Tibial nerve (tissue), 4 donors: ENCODE results near the gene PCBP1. TPM values are rescaled to one million over a fixed set of nuclear protein-coding genes. Genes with fewer than 3 reads are reported as not detected.

Experiments
- DNase-seq, 2 donors: peaks; one replicate each; pipeline ENCODE4 v3.0.0-alpha.2; 2019; ENCODE audit warnings: low spot score in 2 of 2
- H3K27ac ChIP-seq, 4 donors: fragments of 200-600 bp; sonication (generic) in 3 of 4; one replicate each; pipeline ENCODE4 v1.5.1; 2017 to 2019; ENCODE audit warnings: mild to moderate bottlenecking in 1 of 4
- H3K27me3 ChIP-seq, 2 donors: fragments of 200-600 bp; sonication (generic) in 1 of 2; one replicate each; pipeline versions ENCODE4 v1.5.1 to v1.6.0; 2017 to 2019
- H3K36me3 ChIP-seq, 3 donors: fragments of 200-600 bp; sonication (generic); one replicate each; pipeline ENCODE4 v1.5.1; 2018 to 2019
- H3K4me1 ChIP-seq, 4 donors: fragments of 200-600 bp; sonication (generic) in 3 of 4; one replicate each; pipeline ENCODE4 v1.5.1; 2017 to 2019
- H3K4me3 ChIP-seq, 4 donors: fragments of 200-600 bp; sonication (generic) in 3 of 4; one replicate each; pipeline ENCODE4 v1.5.1; 2017 to 2019; ENCODE audit warnings: mild to moderate bottlenecking in 1 of 4, moderate library complexity in 1 of 4
- H3K9me3 ChIP-seq, 4 donors: fragments of 200-600 bp; sonication (generic) in 3 of 4; one replicate each; pipeline ENCODE4 v1.5.1; 2017 to 2019
- EP300 ChIP-seq, 2 donors: sonication (generic); formaldehyde crosslinking; IDR thresholded peaks; one replicate each; pipeline ENCODE4 v1.6.1; 2017; ENCODE audit warnings: antibody characterized with exemption in 2 of 2, mild to moderate bottlenecking in 1 of 2
- POLR2A ChIP-seq, 2 donors: fragments of 450-650 bp; IDR thresholded peaks; one replicate each; pipeline ENCODE4 v1.6.1; 2017; ENCODE audit warnings: antibody characterized with exemption in 2 of 2, mild to moderate bottlenecking in 2 of 2, moderate library complexity in 2 of 2
- WGBS, 2 donors: methylation state at CpG; one replicate each; pipeline ENCODE4 v1.1.5; 2018; 5-methylcytosine and 5-hydroxymethylcytosine counted together
- total RNA-seq, 4 donors: library from RNA; depleted of rRNA; stranded (reverse); fragments of >200 nt; gene quantifications; one replicate each; pipeline ENCODE4 v1.1.0, GENCODE V29; 2016
- TF ChIP-seq, protein P1 (sequence below), 5 experiments: fragments of 200-600 bp in 3 of 5; fragments of 450-650 bp in 2 of 5; sonication (generic) in 3 of 5; IDR thresholded peaks; one replicate each; pipeline ENCODE4 v1.5.1; 2016 to 2019; ENCODE audit warnings: antibody characterized with exemption in 5 of 5, mild to moderate bottlenecking in 3 of 5, moderate library complexity in 2 of 5

PCBP1 gene
- total RNA-seq, 4 donors from 2014 or later, result 157 to 203 (median 188) TPM

GRCh38 chr2:70121627-70122372, 34.5 kb downstream of the PCBP1 start:
- WGBS, 2 donors, result 44 to 57% methylated on average over 6 of the region's 6 CpGs
- Histone ChIP-seq H3K4me3 (no peak overlapping the region), H3K4me1 (peaks cover 0 to 55% (median 36%) of the 10 kb centered on the region in 4 donors), H3K27me3 (no peaks in the 10 kb centered on the region), H3K9me3 (no peaks in the 10 kb centered on the region), H3K27ac (peak overlapping the region; percentile 20 to 99 (median 77)), H3K36me3 (no peaks in the 10 kb centered on the region)
- TF ChIP-seq POLR2A (IDR thresholded peaks at IDR 0.05) (no peak), EP300 (IDR thresholded peaks at IDR 0.05) (no peak)
- TF ChIP-seq, protein P1, sequence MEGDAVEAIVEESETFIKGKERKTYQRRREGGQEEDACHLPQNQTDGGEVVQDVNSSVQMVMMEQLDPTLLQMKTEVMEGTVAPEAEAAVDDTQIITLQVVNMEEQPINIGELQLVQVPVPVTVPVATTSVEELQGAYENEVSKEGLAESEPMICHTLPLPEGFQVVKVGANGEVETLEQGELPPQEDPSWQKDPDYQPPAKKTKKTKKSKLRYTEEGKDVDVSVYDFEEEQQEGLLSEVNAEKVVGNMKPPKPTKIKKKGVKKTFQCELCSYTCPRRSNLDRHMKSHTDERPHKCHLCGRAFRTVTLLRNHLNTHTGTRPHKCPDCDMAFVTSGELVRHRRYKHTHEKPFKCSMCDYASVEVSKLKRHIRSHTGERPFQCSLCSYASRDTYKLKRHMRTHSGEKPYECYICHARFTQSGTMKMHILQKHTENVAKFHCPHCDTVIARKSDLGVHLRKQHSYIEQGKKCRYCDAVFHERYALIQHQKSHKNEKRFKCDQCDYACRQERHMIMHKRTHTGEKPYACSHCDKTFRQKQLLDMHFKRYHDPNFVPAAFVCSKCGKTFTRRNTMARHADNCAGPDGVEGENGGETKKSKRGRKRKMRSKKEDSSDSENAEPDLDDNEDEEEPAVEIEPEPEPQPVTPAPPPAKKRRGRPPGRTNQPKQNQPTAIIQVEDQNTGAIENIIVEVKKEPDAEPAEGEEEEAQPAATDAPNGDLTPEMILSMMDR (IDR thresholded peaks at IDR 0.05), result no peak
- DNase-seq, result no peak

DNA sequence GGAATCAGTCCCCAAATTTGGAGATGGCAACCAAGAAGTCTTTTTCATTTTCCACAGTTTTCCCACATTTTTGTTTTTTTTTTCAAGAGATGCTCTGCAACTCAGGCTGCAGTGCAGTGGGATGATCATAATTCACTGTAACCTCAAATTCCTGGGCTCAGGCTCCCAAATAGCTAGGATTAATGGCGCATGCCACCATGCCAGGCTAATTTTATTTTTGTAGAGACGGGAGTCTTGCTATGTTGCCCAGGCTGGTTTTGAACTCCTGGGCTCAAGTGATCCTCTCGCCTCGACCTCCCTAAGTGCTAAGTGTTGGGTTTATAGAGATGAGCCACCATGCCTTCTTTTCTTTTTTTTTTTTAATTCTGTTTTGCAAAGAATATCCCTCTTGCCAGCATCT, 35.2 kb downstream of the PCBP1 start:
- Histone ChIP-seq H3K27me3 (no peaks in the 10 kb centered on the region), H3K4me1 (peaks cover 0 to 60% (median 40%) of the 10 kb centered on the region in 4 donors), H3K36me3 (no peaks in the 10 kb centered on the region), H3K4me3 (no peak overlapping the region), H3K9me3 (no peaks in the 10 kb centered on the region), H3K27ac (peak overlapping the region in 3 of 4 donors; percentile 97 to 100 (median 99))
- no peak for DNase-seq
- WGBS, 2 donors, result 85 to 90% methylated on average over 4 of the region's 4 CpGs
- no peak for TF ChIP-seq EP300 (IDR thresholded peaks at IDR 0.05)
- TF ChIP-seq, protein P1 (IDR thresholded peaks at IDR 0.05), result no peak
- TF ChIP-seq POLR2A (IDR thresholded peaks at IDR 0.05), result no peak

DNA sequence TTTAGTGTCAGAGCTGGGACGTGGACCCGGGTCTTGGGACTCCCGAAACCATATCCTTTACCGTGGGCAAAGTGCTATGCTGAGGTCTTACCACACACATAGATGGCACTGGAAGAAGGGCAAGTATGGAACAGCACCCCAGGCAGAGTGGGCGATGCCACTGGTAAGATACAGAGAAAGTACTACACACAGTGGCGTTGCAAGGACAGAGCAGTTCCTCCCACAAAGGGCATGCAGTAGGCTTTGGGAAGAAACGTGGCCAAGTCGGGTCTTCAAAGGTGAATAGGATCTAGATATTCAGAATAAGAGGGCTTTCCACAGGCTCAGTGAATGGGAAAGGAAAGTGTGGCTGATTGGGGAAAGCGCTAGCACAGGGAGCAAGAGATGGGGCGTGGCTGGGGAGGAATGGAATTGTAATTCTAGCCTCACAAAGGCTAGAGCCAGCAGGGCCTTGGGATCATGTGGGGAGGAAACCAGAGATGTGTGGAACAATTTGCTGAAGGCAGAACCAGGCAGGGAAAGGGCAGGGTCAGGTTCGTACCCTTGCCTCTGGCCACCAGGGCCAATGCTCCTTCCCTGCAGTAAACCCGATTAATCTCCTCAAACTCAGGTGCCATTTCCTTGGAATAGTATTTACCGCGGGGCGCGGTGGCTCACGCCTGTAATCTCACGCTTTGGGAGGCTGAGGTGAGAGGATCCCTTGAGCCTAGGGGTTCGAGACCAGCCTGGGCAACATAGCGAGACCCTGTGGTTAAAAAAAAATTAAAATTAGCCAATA, 36.0 kb downstream of the PCBP1 start:
- TF ChIP-seq EP300 (IDR thresholded peaks at IDR 0.05), result peak in 1 of 2 donors; percentile 62
- peak in 1 of 2 donors; percentile 29 for TF ChIP-seq POLR2A (IDR thresholded peaks at IDR 0.05)
- TF ChIP-seq, protein P1 (IDR thresholded peaks at IDR 0.05), result peak in 1 of 5 experiments; percentile 25
- peak overlapping the region; percentile 52 to 71 (median 61) for H3K4me3 ChIP-seq
- H3K36me3 ChIP-seq, result no peaks in the 10 kb centered on the region
- peaks cover 0 to 65% (median 44%) of the 10 kb centered on the region in 4 donors for H3K4me1 ChIP-seq
- no peaks in the 10 kb centered on the region for H3K9me3 ChIP-seq
- DNase-seq, result peak; percentile 55 to 73
- peak overlapping the region; percentile 97 to 100 (median 99) for H3K27ac ChIP-seq
- no peaks in the 10 kb centered on the region for H3K27me3 ChIP-seq
- WGBS, 2 donors, result 34 to 39% methylated on average over 20 of the region's 20 CpGs

DNA sequence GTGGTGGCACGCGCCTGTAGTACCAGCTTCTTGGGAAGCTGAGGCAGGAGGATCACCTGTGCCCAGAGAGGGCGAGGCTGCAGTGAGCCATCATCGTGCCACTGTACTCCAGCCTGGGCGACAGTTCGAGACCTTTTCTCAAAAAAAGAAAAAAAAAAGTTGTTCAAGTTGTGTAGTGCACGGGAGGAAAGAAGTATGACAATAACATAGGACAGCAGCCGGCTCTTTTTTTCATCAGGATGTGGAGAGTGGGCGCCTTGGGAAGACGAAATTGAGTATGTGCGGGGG, 36.5 kb downstream of the PCBP1 start:
- peak overlapping the region; percentile 97 to 100 (median 99) for H3K27ac ChIP-seq
- TF ChIP-seq, protein P1 (IDR thresholded peaks at IDR 0.05), result no peak
- TF ChIP-seq POLR2A (IDR thresholded peaks at IDR 0.05) (no peak), EP300 (IDR thresholded peaks at IDR 0.05) (no peak)
- WGBS, 2 donors, result 17 to 22% methylated on average over 11 of the region's 11 CpGs
- no peaks in the 10 kb centered on the region for H3K27me3 ChIP-seq
- no peaks in the 10 kb centered on the region for H3K36me3 ChIP-seq
- DNase-seq, result no peak
- no peaks in the 10 kb centered on the region for H3K9me3 ChIP-seq
- peaks cover 0 to 62% (median 42%) of the 10 kb centered on the region in 4 donors for H3K4me1 ChIP-seq
- peak overlapping the region; percentile 52 to 71 (median 61) for H3K4me3 ChIP-seq
